Muscle layer of colon (tissue), 2 donors: ENCODE results near the gene AGBL1.

Experiments
- H3K27ac ChIP-seq: one replicate; pipeline ENCODE4 v1.7.0; 2013; ENCODE audit warnings: low read depth, mild to moderate bottlenecking, low read length, moderate library complexity
- H3K27me3 ChIP-seq, 2 donors: one replicate each; pipeline ENCODE4 v1.7.0; 2013; ENCODE audit warnings: low read length in 2 of 2, mild to moderate bottlenecking in 2 of 2; ENCODE audit not compliant: insufficient read depth in 2 of 2, control insufficient read depth in 1 of 2
- H3K36me3 ChIP-seq: one replicate; pipeline ENCODE4 v1.7.0; 2013; ENCODE audit warnings: mild to moderate bottlenecking, low read length; ENCODE audit not compliant: insufficient read depth
- H3K4me1 ChIP-seq: one replicate; pipeline ENCODE4 v1.7.0; 2013; ENCODE audit warnings: mild to moderate bottlenecking, low read length; ENCODE audit not compliant: insufficient read depth
- H3K4me3 ChIP-seq, 2 donors: one replicate each; pipeline ENCODE4 v1.7.0; 2013; ENCODE audit warnings: low read length in 2 of 2, low read depth in 1 of 2, mild to moderate bottlenecking in 1 of 2, moderate library complexity in 1 of 2
- H3K9ac ChIP-seq: one replicate; pipeline ENCODE4 v1.7.0; 2013; ENCODE audit warnings: low read length
- H3K9me3 ChIP-seq: one replicate; pipeline ENCODE4 v1.7.0; 2013; ENCODE audit warnings: mild to moderate bottlenecking, low read length
- donor health status: abdominal sarcoma.
- donor health status: Adenocarcinoma of cecum.

The AGBL1 gene

DNA sequence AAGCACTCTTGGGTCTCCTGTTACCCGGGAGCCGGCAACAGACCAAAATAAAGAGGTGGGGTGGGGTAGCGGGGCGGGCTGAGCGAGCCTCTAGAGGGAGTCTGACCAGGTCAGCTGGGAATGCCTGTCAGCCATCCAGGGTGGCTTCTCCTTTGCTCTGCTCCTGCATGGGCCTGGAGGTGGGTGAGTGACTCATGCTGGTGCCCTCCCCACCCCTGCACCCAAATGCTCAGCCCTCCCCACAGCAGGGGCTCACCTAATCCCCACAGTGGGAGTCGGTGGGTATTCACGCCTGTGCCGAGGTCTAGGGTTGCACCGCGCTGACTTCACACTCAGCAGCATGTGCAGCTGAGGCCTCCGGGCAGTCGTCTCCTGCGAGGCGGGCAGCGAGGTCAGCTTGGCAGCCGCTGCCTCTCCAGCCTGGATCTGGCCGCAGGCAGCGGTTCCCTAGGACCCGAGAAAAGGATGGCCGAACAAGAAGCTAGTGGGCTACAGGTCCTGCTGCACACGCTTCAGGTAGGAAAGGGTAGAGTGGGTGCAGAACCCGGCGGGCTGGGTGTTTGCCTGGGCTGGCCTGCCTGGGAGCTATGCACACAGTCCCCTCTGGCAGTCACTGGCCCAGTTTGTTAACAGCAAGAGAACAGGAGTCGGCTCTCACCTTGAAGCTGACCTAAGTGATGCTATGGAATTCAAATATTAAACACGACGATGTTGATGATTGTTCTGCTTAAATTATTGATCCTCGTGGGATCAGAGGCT is at the start of gene AGBL1:
TSS of gene AGBL1 (plus strand) at position 364 of the 759 bp plus-strand sequence.
- H3K4me3 ChIP-seq: no peak within 1 kb of the TSS
- no peaks in the 10 kb centered on the region for H3K36me3 ChIP-seq
- H3K4me1 ChIP-seq: no peaks in the 10 kb centered on the region
- no peak within 1 kb of the TSS for H3K27ac ChIP-seq
- H3K27me3 ChIP-seq: no peaks in the 10 kb centered on the region
- no peaks in the 10 kb centered on the region for H3K9me3 ChIP-seq
- H3K9ac ChIP-seq: no peak within 1 kb of the TSS

DNA sequence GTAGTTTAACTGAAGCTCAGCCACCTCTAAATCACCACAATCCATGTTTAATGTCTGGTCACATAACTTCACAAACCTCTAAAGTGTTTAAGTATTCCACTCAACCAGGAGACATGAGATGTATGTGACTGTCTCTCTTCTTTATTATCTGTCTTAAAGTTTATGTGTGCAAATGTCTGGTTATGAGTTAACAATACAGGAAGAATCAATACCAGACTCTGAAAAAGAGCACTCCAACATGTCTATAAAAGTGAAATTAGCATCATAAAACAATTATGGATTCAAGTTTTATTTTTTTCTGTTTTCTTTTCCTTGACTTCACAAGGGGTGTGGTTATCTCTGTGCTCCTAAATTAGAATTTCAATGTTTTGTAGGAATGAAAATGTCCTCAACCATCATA is 44.8 kb upstream of the AGBL1 start:
- no peaks in the 10 kb centered on the region for H3K36me3 ChIP-seq
- no peaks in the 10 kb centered on the region for H3K9me3 ChIP-seq
- no peaks in the 10 kb centered on the region for H3K27me3 ChIP-seq
- no peak overlapping the region for H3K4me3 ChIP-seq
- no peak overlapping the region for H3K27ac ChIP-seq
- H3K4me1 ChIP-seq: no peaks in the 10 kb centered on the region
- no peak overlapping the region for H3K9ac ChIP-seq

DNA sequence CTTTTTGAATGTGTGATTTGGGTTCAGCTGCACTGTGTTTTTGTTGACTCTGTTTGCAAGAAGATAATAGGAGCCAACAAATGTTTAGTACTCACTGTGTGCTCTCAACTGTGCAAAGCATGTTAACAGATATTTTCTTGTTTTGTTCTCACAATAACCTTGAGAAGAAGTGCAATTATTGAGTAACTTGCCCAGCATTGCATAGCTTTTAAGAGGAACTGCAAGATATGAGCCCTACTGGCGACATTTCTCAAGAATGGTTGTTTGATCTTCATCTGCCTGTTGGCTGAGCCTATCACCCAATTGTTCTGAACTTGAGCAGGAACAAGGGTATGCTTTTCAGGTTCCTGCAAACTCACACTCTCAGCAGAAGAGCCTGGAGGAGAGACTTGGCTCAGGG is 43.4 kb upstream of the AGBL1 start:
- Histone ChIP-seq H3K36me3 (no peaks in the 10 kb centered on the region), H3K27ac (no peak overlapping the region), H3K9me3 (no peaks in the 10 kb centered on the region), H3K27me3 (no peaks in the 10 kb centered on the region), H3K4me3 (no peak overlapping the region), H3K4me1 (no peaks in the 10 kb centered on the region), H3K9ac (no peak overlapping the region)

DNA sequence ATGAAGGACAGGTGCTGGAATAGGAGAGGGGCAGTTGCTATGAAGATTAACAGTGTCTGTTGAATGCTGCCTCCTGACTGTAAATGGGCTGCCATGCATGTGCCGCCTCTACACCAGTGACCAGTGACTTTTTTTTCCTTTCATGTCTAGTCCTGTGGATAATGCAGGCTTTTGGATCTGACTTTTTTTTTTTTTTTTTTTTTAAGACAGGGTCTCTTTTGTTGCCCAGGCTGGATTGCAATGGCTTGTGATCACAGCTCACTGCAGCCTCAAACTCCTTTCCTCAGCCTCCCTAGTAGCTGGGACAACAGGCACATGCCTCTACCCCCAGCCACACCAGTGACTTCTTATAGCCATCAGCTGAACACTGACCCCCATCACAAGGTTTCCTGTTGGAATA is 41.2 kb upstream of the AGBL1 start:
- no peak overlapping the region for H3K27ac ChIP-seq
- no peaks in the 10 kb centered on the region for H3K27me3 ChIP-seq
- no peak overlapping the region for H3K9ac ChIP-seq
- H3K4me1 ChIP-seq: no peaks in the 10 kb centered on the region
- no peaks in the 10 kb centered on the region for H3K36me3 ChIP-seq
- H3K9me3 ChIP-seq: no peaks in the 10 kb centered on the region
- H3K4me3 ChIP-seq: no peak overlapping the region

DNA sequence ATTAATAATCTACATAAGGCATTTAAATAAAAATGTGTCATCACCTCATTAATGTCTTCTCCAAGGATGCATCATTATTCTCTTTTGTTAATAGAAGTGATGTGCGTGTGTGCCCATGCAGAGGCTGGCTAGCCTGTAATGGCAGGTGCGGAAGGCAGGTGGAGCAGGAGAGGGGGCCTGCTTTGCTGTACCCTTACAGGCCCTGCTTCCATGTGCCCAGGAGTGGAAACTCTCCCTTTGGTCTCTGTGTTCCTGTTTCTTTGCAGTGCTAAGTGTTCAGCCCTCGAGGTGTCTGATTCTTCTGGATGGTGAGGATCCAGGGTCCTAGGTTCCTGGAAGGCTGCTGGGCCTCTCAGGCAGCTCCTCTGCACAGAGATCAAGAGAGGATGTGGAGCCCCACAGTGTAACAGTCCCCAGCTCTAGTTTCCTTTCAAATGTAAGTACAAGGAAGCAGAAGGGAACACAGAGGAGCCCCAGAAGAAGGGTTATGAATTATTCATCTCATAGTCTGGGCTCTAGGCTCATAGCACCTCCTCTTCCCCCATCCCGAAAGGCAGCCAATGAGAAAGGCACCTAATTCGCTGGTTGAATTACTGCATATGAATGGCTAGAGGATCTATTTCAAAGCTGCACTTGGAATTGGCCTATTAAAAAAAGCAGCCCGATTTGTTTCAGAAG is 39.2 kb upstream of the AGBL1 start:
- no peak overlapping the region for H3K27ac ChIP-seq
- H3K4me3 ChIP-seq: no peak overlapping the region
- no peaks in the 10 kb centered on the region for H3K9me3 ChIP-seq
- H3K27me3 ChIP-seq: no peaks in the 10 kb centered on the region
- H3K4me1 ChIP-seq: no peaks in the 10 kb centered on the region
- H3K9ac ChIP-seq: no peak overlapping the region
- no peaks in the 10 kb centered on the region for H3K36me3 ChIP-seq

DNA sequence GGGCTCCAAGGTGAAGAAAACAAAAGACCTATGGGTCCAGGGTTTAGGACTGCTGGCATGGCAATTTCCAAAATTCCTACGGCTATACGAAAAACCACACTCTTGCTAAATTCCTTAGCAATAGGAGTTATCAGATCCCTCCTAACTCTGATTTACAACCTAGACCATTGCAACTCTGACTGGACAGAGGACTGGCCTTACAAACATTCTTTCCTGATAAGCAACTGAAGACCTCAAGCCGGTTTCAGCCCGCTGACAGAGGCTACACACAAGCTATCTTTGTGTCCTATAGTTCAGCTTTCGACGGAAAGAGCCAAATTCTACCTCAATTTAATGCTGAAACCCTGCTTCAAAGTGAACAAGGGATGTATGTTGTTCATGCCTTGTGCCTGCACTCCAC is 38.3 kb upstream of the AGBL1 start:
- Histone ChIP-seq H3K4me1 (no peaks in the 10 kb centered on the region), H3K27ac (no peak overlapping the region), H3K36me3 (no peaks in the 10 kb centered on the region), H3K4me3 (no peak overlapping the region), H3K9ac (no peak overlapping the region), H3K9me3 (no peaks in the 10 kb centered on the region), H3K27me3 (no peaks in the 10 kb centered on the region)

DNA sequence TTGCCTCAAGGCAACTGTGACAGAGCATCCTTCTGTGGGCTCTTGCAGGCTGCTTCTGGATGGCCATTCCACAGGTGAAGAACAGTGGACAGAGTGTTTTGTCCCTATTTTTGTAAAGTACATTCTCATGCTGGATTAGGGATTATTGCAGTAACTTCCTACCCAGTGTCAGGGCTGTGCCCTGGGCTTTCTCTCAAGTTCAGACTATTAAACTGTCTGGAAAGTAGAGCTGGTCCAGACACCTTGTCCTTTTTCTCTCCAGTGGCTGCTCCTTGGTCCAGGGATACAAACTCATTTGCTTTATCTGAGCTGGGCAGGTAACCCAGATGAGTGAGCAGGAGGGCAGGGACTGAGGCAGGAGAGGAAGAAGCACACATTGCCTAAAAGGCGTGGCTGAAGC is 37.4 kb upstream of the AGBL1 start:
- Histone ChIP-seq H3K9ac (no peak overlapping the region), H3K27me3 (no peaks in the 10 kb centered on the region), H3K4me3 (no peak overlapping the region), H3K4me1 (no peaks in the 10 kb centered on the region), H3K36me3 (no peaks in the 10 kb centered on the region), H3K9me3 (no peaks in the 10 kb centered on the region), H3K27ac (no peak overlapping the region)

DNA sequence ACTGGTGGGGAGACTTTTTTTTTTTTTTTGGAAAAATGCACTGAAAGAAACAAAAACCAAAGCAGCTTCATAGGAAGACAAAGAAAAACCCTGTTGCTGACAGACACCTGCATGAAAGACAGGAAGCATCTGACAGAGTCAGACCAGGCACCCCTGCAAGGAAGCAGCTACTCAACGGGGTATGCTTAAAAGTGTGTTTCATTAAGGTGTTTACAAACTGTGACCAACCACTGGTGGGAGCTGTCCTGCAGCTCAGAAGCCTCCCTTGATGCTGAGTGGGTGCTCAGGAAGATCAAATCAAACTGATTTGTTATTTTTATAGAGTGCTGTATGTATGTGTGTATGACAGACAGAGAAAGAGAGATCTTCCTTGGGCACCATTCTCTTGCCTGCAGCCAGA is 34.7 kb upstream of the AGBL1 start:
- H3K4me3 ChIP-seq: no peak overlapping the region
- no peaks in the 10 kb centered on the region for H3K9me3 ChIP-seq
- no peak overlapping the region for H3K9ac ChIP-seq
- no peaks in the 10 kb centered on the region for H3K36me3 ChIP-seq
- H3K4me1 ChIP-seq: no peaks in the 10 kb centered on the region
- H3K27me3 ChIP-seq: no peaks in the 10 kb centered on the region
- no peak overlapping the region for H3K27ac ChIP-seq

DNA sequence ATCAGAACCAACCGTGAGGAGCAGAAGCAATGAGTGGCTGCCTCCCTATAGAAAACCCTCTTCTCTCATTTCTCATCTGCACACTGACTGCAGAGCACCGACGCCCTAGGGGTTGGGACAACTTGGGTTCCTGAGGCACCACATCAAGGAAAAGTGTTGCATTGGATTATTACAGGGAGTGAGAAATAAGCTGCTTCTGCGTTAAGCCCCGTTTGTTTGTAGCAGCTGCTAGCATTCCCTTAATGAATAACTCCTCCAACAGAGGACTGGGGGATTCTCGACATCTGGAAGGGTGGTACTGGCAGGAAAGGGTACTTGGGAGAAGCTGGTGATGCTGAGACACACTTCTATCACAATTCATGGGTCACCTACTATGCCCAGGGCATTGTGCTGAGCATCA is 25.3 kb upstream of the AGBL1 start:
- Histone ChIP-seq H3K27ac (no peak overlapping the region), H3K9ac (no peak overlapping the region), H3K9me3 (no peaks in the 10 kb centered on the region), H3K4me3 (no peak overlapping the region), H3K27me3 (no peaks in the 10 kb centered on the region), H3K36me3 (no peaks in the 10 kb centered on the region), H3K4me1 (no peaks in the 10 kb centered on the region)

DNA sequence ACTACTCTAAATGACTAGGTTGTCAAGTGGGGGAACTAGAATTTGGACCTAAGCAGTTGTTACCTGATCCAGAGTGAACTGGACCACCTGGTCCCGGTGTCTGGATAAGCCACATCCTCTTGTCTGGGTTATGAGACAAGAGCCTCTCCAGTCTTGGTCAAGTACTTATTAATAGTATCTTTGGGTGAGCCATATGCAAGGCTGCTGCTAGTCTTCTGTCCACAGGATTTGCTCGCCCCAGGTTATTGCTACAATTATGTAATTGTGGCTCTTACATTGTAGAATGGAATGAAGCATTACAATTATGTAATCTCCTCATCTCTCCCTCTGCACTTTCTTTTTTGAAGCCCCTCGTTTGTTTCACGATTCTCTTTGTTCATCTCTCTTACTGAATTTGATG is 24.0 kb upstream of the AGBL1 start:
- no peak overlapping the region for H3K4me3 ChIP-seq
- H3K9ac ChIP-seq: no peak overlapping the region
- no peaks in the 10 kb centered on the region for H3K36me3 ChIP-seq
- H3K27me3 ChIP-seq: no peaks in the 10 kb centered on the region
- no peaks in the 10 kb centered on the region for H3K4me1 ChIP-seq
- H3K9me3 ChIP-seq: no peaks in the 10 kb centered on the region
- no peak overlapping the region for H3K27ac ChIP-seq

DNA sequence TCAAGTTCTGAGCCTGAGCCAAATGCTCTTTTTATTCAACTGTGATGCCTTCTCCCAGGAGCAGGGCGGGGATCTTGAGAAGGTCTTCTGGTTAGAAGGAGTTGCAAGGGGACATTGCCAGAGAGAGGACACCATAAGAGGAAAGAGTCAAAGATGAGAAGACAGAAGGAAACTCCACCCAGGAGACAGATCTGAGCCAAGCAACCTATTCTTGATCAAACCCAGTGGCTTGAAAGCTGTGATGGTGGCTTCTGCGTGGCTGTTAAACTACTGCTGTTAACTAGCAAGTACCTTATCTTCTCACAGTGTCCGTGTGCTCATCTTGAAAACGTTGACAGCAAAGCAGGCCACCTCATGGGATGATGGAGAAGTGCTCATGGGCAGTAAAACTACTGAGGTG is 19.8 kb upstream of the AGBL1 start:
- Histone ChIP-seq H3K27ac (no peak overlapping the region), H3K36me3 (no peaks in the 10 kb centered on the region), H3K4me1 (no peaks in the 10 kb centered on the region), H3K9ac (no peak overlapping the region), H3K4me3 (no peak overlapping the region), H3K27me3 (no peaks in the 10 kb centered on the region), H3K9me3 (no peaks in the 10 kb centered on the region)

DNA sequence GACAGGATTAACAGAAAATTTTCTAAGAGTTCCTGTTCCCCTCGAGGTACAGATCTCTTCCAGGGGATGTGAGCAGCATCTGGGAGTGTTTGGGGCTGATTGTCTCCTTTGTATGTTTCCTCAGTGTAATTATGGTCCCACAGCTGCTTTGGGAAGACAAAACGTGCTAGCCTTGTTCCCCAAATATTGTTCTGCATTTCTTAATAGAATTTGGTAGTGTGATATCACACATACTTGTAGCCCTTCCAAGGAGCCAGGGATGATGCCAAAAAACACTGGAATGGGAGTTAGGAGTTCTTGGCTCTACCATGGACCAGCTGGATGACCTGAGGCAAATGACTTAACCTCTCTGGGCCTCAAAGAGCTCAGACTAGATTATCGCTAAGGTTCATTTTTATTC is 19.0 kb upstream of the AGBL1 start:
- H3K9ac ChIP-seq: no peak overlapping the region
- no peak overlapping the region for H3K4me3 ChIP-seq
- H3K27ac ChIP-seq: no peak overlapping the region

More for the DNA sequence above, 19.0 kb upstream of the AGBL1 start:
- H3K36me3 ChIP-seq: no peaks in the 10 kb centered on the region
- H3K4me1 ChIP-seq: no peaks in the 10 kb centered on the region
- no peaks in the 10 kb centered on the region for H3K27me3 ChIP-seq
- H3K9me3 ChIP-seq: no peaks in the 10 kb centered on the region
